A549 (cell line): Measurements from ENCODE around the gene FMO5. TPM values are rescaled to one million over a fixed set of nuclear protein-coding genes. Genes with fewer than 3 reads are reported as not detected.

Experiments used
- ATAC-seq, 2 experiments: fragments of 200-7000 bp in 1 of 2; fragments of >200 bp in 1 of 2; cut with Nextera tagmentation in 1 of 2; cut with Tn5 transposase in 1 of 2; 3 replicates each; pipeline versions ENCODE4 v1.8.0 to v1.9.1; 2018 to 2020; ENCODE audit warnings: mild to moderate bottlenecking in 1 of 2, moderate library complexity in 1 of 2
- CTCF ChIA-PET: fragments of 300-600 bp; sonication (Branson Sonifier 250); formaldehyde crosslinking; extraction: SDS; loops from one replicate; lab custom pipeline; 2021; ENCODE audit warnings: antibody characterized with exemption, inconsistent platforms; lab: Yijun Ruan, JAX
- POLR2A ChIA-PET: fragments of 350-600 bp; formaldehyde crosslinking; extraction: SDS; loops from one replicate; lab custom pipeline; 2021; ENCODE audit warnings: antibody characterized with exemption, inconsistent platforms; lab: Yijun Ruan, JAX
- DNase-seq, 2 experiments: peaks; one replicate each; pipeline versions ENCODE4 v3.0.0 to v3.0.0-alpha.2; 2011 to 2016; ENCODE audit warnings: low read depth in 1 of 2, low spot score in 1 of 2
- FAIRE-seq: peaks from 2 replicates; lab custom pipeline; 2011; peaks lifted over from hg19 to GRCh38; lab: Jason Lieb, UNC
- H3K27ac ChIP-seq, 2 experiments: fragments of >200 bp; sonication (Bioruptor Twin); formaldehyde crosslinking; 3 replicates each; pipeline ENCODE4 v1.5.1; 2016 to 2017
- H3K4me1 ChIP-seq: fragments of >200 bp; sonication (Bioruptor Twin); formaldehyde crosslinking; 3 replicates; pipeline ENCODE4 v1.6.1; 2016
- H3K4me2 ChIP-seq: fragments of >200 bp; sonication (Bioruptor Twin); formaldehyde crosslinking; 3 replicates; pipeline ENCODE4 v1.6.1; 2016
- H3K4me3 ChIP-seq: fragments of >200 bp; sonication (Bioruptor Twin); formaldehyde crosslinking; 3 replicates; pipeline ENCODE4 v1.5.1; 2016
- H3K9me3 ChIP-seq: fragments of >200 bp; sonication (Bioruptor Twin); formaldehyde crosslinking; 3 replicates; pipeline ENCODE4 v1.6.1; 2016
- EHMT2 ChIP-seq: fragments of 200-600 bp; sonication (generic); IDR thresholded peaks from 2 replicates; pipeline ENCODE4 v1.6.1; 2016; ENCODE audit warnings: antibody characterized with exemption, low read depth, mild to moderate bottlenecking, moderate library complexity
- FOSB ChIP-seq: fragments of 250-450 bp; sonication (Bioruptor Pico); IDR thresholded peaks from 2 replicates; pipeline ENCODE4 v1.5.0; 2020; ENCODE audit warnings: mild to moderate bottlenecking, moderate library complexity
- FOSL2 ChIP-seq, 2 experiments: fragments of 450-650 bp in 1 of 2; fragments of >200 bp in 1 of 2; sonication (Bioruptor Twin) in 1 of 2; formaldehyde crosslinking; IDR thresholded peaks; 2 replicates each; pipeline versions ENCODE4 v1.5.0 to v1.6.1; 2016 to 2020; ENCODE audit warnings: mild to moderate bottlenecking in 1 of 2, moderate library complexity in 1 of 2
- FOXS1 ChIP-seq: fragments of 250-450 bp; sonication (Bioruptor Pico); IDR thresholded peaks from 2 replicates; pipeline ENCODE4 v1.5.0; 2020; ENCODE audit warnings: mild to moderate bottlenecking, moderate library complexity
- HDAC2 ChIP-seq: fragments of 200-600 bp; sonication (generic); IDR thresholded peaks from 2 replicates; pipeline ENCODE4 v1.6.1; 2016
- HEYL ChIP-seq: fragments of 250-450 bp; sonication (Bioruptor Pico); IDR thresholded peaks from 2 replicates; pipeline ENCODE4 v1.8.0; 2021; ENCODE audit warnings: mild to moderate bottlenecking, moderate library complexity
- HOXA7 ChIP-seq: fragments of 250-450 bp; sonication (Bioruptor Pico); IDR thresholded peaks from 2 replicates; pipeline ENCODE4 v1.5.0; 2020; ENCODE audit warnings: mild to moderate bottlenecking, moderate library complexity
- HOXB13 ChIP-seq: fragments of 250-450 bp; sonication (Bioruptor Pico); IDR thresholded peaks from 2 replicates; pipeline ENCODE4 v1.5.0; 2020; ENCODE audit warnings: low read depth, mild to moderate bottlenecking, moderate library complexity
- JUNB ChIP-seq: fragments of >200 bp; sonication (Bioruptor Twin); formaldehyde crosslinking; IDR thresholded peaks from 2 replicates; pipeline ENCODE4 v1.6.1; 2016
- NPAS2 ChIP-seq: fragments of 250-450 bp; sonication (Bioruptor Pico); IDR thresholded peaks from 2 replicates; pipeline ENCODE4 v1.8.0; 2022; ENCODE audit warnings: mild to moderate bottlenecking, moderate library complexity, borderline replicate concordance
- PHF8 ChIP-seq: fragments of 200-600 bp; sonication (generic); IDR thresholded peaks from 2 replicates; pipeline ENCODE4 v1.6.1; 2016; ENCODE audit warnings: low read depth, mild to moderate bottlenecking, antibody characterized with exemption, moderate library complexity, borderline replicate concordance
- RAD21 ChIP-seq, 2 experiments: fragments of >200 bp in 1 of 2; sonication (Bioruptor Twin) in 1 of 2; formaldehyde crosslinking in 1 of 2; IDR thresholded peaks in 1 of 2; conservative IDR thresholded peaks in 1 of 2; 2 replicates in 1 of 2; 3 replicates in 1 of 2; pipeline ENCODE4 v1.6.1; 2012 to 2018; ENCODE audit warnings: inconsistent platforms in 1 of 2
- RARB ChIP-seq: fragments of 250-450 bp; sonication (Bioruptor Pico); IDR thresholded peaks from 2 replicates; pipeline ENCODE4 v1.8.0; 2021; ENCODE audit warnings: mild to moderate bottlenecking, moderate library complexity
- RNF2 ChIP-seq: fragments of 200-600 bp; sonication (generic); IDR thresholded peaks from 2 replicates; pipeline ENCODE4 v1.6.1; 2016; ENCODE audit warnings: low read depth, mild to moderate bottlenecking, antibody characterized with exemption, moderate library complexity, borderline replicate concordance
- TFCP2L1 ChIP-seq: fragments of 250-450 bp; sonication (Bioruptor Pico); IDR thresholded peaks from 2 replicates; pipeline ENCODE4 v1.5.0; 2021; ENCODE audit warnings: mild to moderate bottlenecking
- ZFP36 ChIP-seq: fragments of 450-650 bp; IDR thresholded peaks from 2 replicates; pipeline ENCODE4 v1.6.1; 2014; ENCODE audit warnings: borderline replicate concordance; ENCODE audit not compliant: partially characterized antibody
- ZNF302 ChIP-seq: fragments of 250-450 bp; sonication (Bioruptor Pico); IDR thresholded peaks from 2 replicates; pipeline ENCODE4 v1.9.0; 2021; ENCODE audit warnings: inconsistent platforms, mild to moderate bottlenecking, moderate library complexity
- ZSCAN20 ChIP-seq: fragments of 250-450 bp; sonication (Bioruptor Pico); IDR thresholded peaks from 2 replicates; pipeline ENCODE4 v1.8.0; 2022; ENCODE audit warnings: mild to moderate bottlenecking, moderate library complexity
- WGBS: methylation state at CpG from one replicate; pipeline ENCODE4 v1.1.6; 2017; ENCODE audit errors: missing lambda C conversion rate; 5-methylcytosine and 5-hydroxymethylcytosine counted together
- polyA plus RNA-seq, 4 experiments: library from polyadenylated mRNA; depleted of rRNA in 3 of 4; stranded (reverse); fragments of >200 nt; fragmentation: RNase III in 1 of 4; extraction: RNeasy Plus Mini Kit Qiagen cat#74134 plus additional on column Dnase treatment in 1 of 4; gene quantifications; 2 replicates in 3 of 4; 3 replicates in 1 of 4; pipeline ENCODE4 v1.2.3, GENCODE V29; 2011 to 2017
- TF ChIP-seq, protein P1 (sequence below): fragments of >200 bp; sonication (Bioruptor Twin); formaldehyde crosslinking; IDR thresholded peaks from 3 replicates; pipeline ENCODE4 v1.5.1; 2016
- TF ChIP-seq, protein P2 (sequence below): IDR thresholded peaks from 2 replicates; pipeline ENCODE4 v1.6.1; 2012
- TF ChIP-seq, protein P3 (sequence below): fragments of 450-650 bp; IDR thresholded peaks from 2 replicates; pipeline ENCODE4 v1.6.1; 2014; ENCODE audit warnings: antibody characterized with exemption
- TF ChIP-seq, protein P4 (sequence below): IDR thresholded peaks from 2 replicates; pipeline ENCODE4 v1.6.1; 2012; ENCODE audit warnings: low read depth, borderline replicate concordance

FMO5 gene
- polyA plus RNA-seq, 2 of the 4 experiments (the other 2 are of a cell fraction) = 0.37 to 3.4 TPM

DNA sequence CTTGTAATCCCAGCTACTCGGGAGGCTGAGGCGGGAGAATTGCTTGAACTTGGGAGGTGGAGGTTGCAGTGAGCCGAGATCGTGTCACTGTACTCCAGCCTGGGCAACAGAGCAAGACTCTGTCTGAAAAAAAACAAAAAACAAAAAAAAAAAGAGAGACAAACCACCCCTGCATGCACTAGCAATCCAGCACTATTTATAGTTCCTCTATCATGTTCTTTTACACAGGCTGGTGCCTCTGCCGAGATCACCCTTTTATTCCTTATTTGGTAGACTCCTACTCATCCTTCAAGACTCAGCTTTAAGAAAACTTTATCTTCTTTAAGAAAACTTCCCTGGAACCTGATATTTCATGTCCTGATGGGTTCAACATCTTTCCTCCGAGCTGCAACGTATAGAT, 10.8 kb downstream of the FMO5 start:
- Histone ChIP-seq H3K4me2 (no peak overlapping the region), H3K9me3 (no peaks in the 10 kb centered on the region), H3K4me1 (peaks cover 12% of the 10 kb centered on the region; the same call in 2 of the 3 replicates), H3K4me3 (no peak overlapping the region), H3K27ac (no peak overlapping the region)
- no peak for FAIRE-seq
- TF ChIP-seq NPAS2 (no peak), RNF2 (no peak), FOSB (CRISPR knock-in tag) (no peak), FOSL2 (IDR thresholded peaks at IDR 0.05) (no peak), FOSL2 (CRISPR knock-in tag; IDR thresholded peaks at IDR 0.05) (no peak), HDAC2 (no peak), ZFP36 (no peak), ZNF302 (no peak), FOXS1 (no peak), TFCP2L1 (CRISPR knock-in tag) (no peak), RAD21 (conservative IDR thresholded peaks at IDR 0.05 in 1 of 2, IDR thresholded peaks at IDR 0.05 in 1 of 2) (no peak), HEYL (CRISPR knock-in tag) (no peak), HOXA7 (no peak), JUNB (no peak), HOXB13 (no peak)
- TF ChIP-seq, protein P1, sequence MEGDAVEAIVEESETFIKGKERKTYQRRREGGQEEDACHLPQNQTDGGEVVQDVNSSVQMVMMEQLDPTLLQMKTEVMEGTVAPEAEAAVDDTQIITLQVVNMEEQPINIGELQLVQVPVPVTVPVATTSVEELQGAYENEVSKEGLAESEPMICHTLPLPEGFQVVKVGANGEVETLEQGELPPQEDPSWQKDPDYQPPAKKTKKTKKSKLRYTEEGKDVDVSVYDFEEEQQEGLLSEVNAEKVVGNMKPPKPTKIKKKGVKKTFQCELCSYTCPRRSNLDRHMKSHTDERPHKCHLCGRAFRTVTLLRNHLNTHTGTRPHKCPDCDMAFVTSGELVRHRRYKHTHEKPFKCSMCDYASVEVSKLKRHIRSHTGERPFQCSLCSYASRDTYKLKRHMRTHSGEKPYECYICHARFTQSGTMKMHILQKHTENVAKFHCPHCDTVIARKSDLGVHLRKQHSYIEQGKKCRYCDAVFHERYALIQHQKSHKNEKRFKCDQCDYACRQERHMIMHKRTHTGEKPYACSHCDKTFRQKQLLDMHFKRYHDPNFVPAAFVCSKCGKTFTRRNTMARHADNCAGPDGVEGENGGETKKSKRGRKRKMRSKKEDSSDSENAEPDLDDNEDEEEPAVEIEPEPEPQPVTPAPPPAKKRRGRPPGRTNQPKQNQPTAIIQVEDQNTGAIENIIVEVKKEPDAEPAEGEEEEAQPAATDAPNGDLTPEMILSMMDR = no peak
- TF ChIP-seq, protein P2, sequence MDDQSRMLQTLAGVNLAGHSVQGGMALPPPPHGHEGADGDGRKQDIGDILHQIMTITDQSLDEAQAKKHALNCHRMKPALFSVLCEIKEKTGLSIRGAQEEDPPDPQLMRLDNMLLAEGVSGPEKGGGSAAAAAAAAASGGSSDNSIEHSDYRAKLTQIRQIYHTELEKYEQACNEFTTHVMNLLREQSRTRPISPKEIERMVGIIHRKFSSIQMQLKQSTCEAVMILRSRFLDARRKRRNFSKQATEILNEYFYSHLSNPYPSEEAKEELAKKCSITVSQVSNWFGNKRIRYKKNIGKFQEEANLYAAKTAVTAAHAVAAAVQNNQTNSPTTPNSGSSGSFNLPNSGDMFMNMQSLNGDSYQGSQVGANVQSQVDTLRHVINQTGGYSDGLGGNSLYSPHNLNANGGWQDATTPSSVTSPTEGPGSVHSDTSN = no peak
- DNase-seq = no peak
- 79% methylated on average over 6 of the region's 7 CpGs for WGBS
- POLR2A ChIA-PET = no interaction called here
- CTCF ChIA-PET = interaction anchor here (1.3 kb wide), 1 partner anchor 28 kb away, joined by 3 read pairs; no protein-coding TSS in a partner anchor
- no peak for ATAC-seq

DNA sequence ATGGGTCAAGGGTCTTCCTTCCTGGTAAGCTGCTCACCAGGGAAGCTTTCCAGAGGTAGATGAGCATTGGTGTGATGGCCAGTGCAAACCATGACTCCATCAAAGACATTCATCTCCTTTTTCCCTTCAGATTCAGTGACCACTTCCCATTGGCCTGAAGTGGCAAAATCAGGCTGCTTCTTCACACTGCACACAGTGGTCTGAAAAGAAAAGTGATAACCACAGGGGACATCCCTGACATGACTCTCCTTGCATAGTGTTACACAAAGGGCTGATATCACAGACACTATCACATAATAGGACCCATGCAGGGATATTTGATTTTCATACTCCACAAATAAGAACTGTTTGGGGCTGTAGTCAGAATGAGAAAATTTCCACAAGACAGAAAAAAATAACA, 11.9 kb downstream of the FMO5 start:
- H3K9me3 ChIP-seq = no peaks in the 10 kb centered on the region
- H3K4me2 ChIP-seq = no peak overlapping the region
- CTCF ChIA-PET = interaction anchor here (0.9 kb wide), 1 partner anchor 29 kb away, joined by 3 read pairs; the partner anchor contains the start of gene CHD1L
- no peak overlapping the region for H3K27ac ChIP-seq
- POLR2A ChIA-PET = no interaction called here
- H3K4me1 ChIP-seq = peaks cover 12% of the 10 kb centered on the region; the same call in 2 of the 3 replicates
- ATAC-seq (no peak), FAIRE-seq (no peak), DNase-seq (no peak)
- H3K4me3 ChIP-seq = no peak overlapping the region
- TF ChIP-seq PHF8 (no peak), RARB (no peak), NPAS2 (no peak), EHMT2 (no peak), TFCP2L1 (CRISPR knock-in tag) (no peak), ZFP36 (no peak), ZSCAN20 (CRISPR knock-in tag) (no peak)
- TF ChIP-seq, protein P3, sequence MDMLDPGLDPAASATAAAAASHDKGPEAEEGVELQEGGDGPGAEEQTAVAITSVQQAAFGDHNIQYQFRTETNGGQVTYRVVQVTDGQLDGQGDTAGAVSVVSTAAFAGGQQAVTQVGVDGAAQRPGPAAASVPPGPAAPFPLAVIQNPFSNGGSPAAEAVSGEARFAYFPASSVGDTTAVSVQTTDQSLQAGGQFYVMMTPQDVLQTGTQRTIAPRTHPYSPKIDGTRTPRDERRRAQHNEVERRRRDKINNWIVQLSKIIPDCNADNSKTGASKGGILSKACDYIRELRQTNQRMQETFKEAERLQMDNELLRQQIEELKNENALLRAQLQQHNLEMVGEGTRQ = no peak
- TF ChIP-seq, protein P4, sequence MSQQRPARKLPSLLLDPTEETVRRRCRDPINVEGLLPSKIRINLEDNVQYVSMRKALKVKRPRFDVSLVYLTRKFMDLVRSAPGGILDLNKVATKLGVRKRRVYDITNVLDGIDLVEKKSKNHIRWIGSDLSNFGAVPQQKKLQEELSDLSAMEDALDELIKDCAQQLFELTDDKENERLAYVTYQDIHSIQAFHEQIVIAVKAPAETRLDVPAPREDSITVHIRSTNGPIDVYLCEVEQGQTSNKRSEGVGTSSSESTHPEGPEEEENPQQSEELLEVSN = no peak
- TF ChIP-seq, protein P1 = no peak
